ENCODE results near the gene KDM5C.

GRCh38 chrX:53236025-53236679 is 11.1 kb upstream of the KDM5C start:
- TF ChIP-seq, protein P1, sequence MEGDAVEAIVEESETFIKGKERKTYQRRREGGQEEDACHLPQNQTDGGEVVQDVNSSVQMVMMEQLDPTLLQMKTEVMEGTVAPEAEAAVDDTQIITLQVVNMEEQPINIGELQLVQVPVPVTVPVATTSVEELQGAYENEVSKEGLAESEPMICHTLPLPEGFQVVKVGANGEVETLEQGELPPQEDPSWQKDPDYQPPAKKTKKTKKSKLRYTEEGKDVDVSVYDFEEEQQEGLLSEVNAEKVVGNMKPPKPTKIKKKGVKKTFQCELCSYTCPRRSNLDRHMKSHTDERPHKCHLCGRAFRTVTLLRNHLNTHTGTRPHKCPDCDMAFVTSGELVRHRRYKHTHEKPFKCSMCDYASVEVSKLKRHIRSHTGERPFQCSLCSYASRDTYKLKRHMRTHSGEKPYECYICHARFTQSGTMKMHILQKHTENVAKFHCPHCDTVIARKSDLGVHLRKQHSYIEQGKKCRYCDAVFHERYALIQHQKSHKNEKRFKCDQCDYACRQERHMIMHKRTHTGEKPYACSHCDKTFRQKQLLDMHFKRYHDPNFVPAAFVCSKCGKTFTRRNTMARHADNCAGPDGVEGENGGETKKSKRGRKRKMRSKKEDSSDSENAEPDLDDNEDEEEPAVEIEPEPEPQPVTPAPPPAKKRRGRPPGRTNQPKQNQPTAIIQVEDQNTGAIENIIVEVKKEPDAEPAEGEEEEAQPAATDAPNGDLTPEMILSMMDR (IDR thresholded peaks at IDR 0.05; ENCODE audit: poor library complexity, severe bottlenecking), result no peak
- TF ChIP-seq POLR2AphosphoS5 (IDR thresholded peaks at IDR 0.05) (no peak), TAF1 (IDR thresholded peaks at IDR 0.05; ENCODE audit: low read depth) (no peak), EZH2 (IDR thresholded peaks at IDR 0.05; ENCODE audit: borderline replicate concordance, insufficient read depth, low read length, poor library complexity, severe bottlenecking) (no peak), SMC3 (conservative IDR thresholded peaks at IDR 0.05; ENCODE audit: poor library complexity) (no peak), RAD21 (conservative IDR thresholded peaks at IDR 0.05) (no peak), EP300 (conservative IDR thresholded peaks at IDR 0.05; ENCODE audit: poor library complexity, severe bottlenecking) (no peak), MXI1 (conservative IDR thresholded peaks at IDR 0.05; ENCODE audit: poor library complexity, severe bottlenecking) (no peak)

Data from neural cell (in vitro differentiated cells).